Activated CD4-positive, CD25-positive, alpha-beta regulatory T cell (primary cell): ENCODE measurements around the gene MORN4.
"Not testable (repeated sequence)": the region's sequence is repeated elsewhere in the genome, so short reads cannot be mapped to it uniquely, and the experiment has no call there.

Experiments
- DNase-seq, 4 experiments: peaks; one replicate each; lab custom pipeline; 2025; lab: John Stamatoyannopoulos, UW

The MORN4 gene

DNA sequence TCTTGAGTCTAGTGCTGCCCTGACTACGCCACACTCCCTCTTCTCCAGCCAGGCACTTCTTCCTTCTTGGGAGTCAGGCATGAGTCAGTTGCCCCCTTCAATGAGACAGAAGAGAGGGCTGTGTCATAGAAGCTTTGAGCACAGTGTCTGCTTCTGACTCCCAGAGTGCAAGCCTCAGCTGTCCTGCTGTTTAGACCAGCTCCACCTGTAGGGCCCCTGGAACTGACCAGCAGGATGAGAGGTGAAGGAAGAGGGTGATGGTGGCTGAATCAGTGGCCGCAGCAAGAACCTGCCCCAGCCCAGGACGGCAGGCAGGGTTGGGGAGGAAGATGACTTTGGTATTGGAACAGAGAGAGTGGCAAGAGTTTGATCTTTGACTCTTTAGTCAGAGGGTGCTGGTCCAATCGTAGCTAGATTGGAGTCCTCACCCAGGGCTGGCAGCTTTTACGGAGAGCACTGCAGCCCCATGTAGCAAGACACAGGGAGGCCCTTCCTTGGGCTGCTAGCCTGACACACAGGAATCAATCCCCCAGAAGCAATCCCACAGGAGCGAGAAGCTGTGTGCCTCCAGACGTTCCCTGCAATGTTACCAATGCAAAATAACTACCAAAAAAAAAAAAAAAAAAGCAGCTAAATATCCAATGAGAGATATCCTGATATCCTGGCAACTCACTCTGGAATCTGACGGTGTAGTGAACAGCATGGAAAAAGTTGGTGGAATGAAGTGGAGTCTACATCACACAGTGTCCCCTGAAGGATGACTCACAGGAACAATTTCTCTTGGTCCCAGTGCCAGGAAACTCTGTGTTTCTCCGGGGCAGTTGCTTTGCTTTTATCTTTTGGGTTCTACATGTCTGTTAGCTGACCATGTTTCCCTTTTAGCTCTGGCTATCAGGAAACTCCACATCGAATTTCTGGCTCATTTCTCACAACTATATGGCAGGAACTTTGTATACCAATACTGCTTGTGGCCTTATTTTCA is 36.9 kb downstream of the MORN4 start:
- DNase-seq, result no peak

GRCh38 chr10:97593421-97593820 is 39.9 kb downstream of the MORN4 start:
- no peak for DNase-seq

DNA sequence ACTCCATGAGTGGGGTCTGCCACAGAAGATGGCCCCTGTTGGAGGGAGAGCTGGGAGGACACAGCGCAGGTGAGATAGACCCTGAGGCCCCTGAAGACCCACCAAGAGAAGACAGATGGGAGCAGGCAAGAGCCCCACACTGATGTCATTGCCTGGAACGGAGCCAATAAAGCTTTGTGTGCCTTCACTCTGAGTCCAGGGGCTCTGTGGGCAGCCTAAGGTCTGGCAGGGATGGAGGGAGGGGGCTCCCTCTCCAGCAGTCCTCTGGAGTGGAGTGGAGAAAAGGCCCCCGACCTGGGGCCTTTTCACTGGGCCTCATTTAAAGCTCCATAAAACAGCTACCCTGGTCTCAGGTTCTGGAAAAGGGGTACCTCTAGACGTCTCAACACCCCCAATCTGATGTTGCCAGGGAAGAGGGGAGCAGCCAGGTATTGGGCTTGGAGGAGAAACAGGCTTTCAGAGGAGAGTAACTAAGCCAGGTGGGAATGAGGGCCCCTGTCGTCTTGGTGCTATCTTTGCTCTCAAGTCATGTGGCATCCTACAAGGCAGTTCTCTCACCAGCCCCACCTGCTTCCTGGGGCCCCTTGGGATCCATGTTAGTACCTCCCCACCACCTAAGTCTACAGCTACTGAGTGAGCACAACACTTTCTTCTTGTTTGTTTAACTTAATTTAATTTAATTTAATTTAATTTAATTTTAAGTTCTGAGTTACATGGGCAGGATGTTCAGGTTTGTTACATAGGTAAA is 42.4 kb downstream of the MORN4 start:
- no peak for DNase-seq

DNA sequence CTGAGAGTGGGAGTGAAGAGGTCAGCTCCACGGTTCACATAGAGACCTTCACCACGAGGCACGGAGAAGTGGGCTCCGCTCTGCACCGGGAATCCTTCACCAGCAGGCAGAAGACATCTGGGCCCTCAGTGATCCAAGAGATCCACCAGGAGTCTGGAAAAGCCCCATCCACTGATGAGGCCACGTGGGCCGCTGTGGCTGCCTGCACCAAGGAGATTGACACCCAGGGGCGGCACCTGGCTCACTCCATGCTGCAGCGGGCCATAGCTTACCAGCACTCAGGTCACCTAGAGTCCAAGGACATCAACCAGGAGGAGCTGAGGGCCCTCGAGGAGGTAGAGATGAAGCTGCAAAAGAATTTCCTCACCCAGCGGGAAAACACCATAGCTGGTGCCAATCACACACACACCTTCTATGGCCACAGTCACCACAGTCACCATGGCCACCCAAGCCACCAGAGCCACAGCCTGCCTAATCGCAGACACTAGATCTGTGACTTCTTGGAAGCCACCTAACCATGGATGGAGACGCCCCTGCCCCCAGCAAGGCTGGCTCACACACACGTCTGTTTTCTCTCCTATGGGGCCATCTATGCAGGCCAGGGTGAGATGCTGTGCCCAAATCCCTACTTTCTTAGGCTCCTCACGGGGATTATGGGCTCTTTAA is 43.1 kb downstream of the MORN4 start:
- DNase-seq, result no peak

- no peak for DNase-seq
Measured at GRCh38 chr10:97589479-97589878, 43.8 kb downstream of the MORN4 start, which contains the start of gene C10orf62. C10orf62 (plus strand) TSS chr10:97589721; CDS start chr10:97589898, 177 bp downstream.

- DNase-seq, result no peak
Measured at GRCh38 chr10:97587183-97587582, 46.1 kb downstream of the MORN4 start.

- no peak for DNase-seq
Measured at GRCh38 chr10:97585439-97585811, 47.9 kb downstream of the MORN4 start.

GRCh38 chr10:97584798-97585438 is 48.4 kb downstream of the MORN4 start:
- DNase-seq, result no peak

GRCh38 chr10:97584060-97584797 is 49.1 kb downstream of the MORN4 start, which contains the start of gene HOGA1:
HOGA1 (plus strand) TSS chr10:97584389; CDS start chr10:97584704, 315 bp downstream.
- no peak for DNase-seq

GRCh38 chr10:97583476-97583875 is 49.8 kb downstream of the MORN4 start:
- DNase-seq, result no peak

DNA sequence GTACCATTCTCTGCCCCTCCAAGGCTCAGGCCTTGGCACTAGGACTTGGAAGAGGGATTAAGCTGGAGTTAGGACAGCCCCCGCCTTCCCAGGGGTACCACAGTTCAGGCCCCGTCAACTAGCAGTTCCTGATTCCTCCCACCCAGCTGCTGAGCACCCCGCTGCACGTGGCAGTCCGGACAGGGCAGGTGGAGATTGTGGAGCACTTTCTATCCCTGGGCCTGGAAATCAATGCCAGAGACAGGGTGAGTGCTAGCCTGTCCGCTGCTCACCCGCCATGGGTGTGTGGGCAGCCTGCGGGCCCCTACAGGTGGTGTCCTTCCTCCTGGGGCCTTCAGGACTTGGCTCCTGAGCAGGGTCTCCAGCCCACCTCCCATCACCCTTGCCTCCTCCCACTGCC is 51.1 kb downstream of the MORN4 start:
- no peak for DNase-seq

GRCh38 chr10:97580421-97581367 is 52.6 kb downstream of the MORN4 start:
- DNase-seq, result no peak

GRCh38 chr10:97578171-97578844 is 55.0 kb downstream of the MORN4 start:
- DNase-seq, result no peak

- no peak for DNase-seq
Measured at GRCh38 chr10:97577701-97578100, 55.6 kb downstream of the MORN4 start.

DNA sequence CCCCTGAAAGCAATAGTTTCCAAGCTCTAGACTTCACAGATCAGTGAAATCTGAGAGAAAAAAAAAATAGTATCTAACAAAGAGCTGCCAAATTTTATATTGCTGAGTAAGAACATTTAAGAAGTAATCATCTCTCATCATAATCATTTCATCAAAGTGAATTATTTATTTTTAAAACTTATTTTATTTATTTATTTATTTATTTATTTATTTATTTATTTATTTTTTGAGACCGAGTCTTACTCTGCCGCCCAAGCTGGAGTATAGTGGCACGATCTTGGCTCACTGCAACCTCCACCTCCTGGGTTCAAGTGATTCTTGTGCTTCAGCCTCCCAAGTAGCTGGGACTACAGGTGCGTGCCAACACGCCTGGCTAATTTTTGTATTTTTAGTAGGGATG is 56.8 kb downstream of the MORN4 start:
- DNase-seq, result not testable (repeated sequence)

DNA sequence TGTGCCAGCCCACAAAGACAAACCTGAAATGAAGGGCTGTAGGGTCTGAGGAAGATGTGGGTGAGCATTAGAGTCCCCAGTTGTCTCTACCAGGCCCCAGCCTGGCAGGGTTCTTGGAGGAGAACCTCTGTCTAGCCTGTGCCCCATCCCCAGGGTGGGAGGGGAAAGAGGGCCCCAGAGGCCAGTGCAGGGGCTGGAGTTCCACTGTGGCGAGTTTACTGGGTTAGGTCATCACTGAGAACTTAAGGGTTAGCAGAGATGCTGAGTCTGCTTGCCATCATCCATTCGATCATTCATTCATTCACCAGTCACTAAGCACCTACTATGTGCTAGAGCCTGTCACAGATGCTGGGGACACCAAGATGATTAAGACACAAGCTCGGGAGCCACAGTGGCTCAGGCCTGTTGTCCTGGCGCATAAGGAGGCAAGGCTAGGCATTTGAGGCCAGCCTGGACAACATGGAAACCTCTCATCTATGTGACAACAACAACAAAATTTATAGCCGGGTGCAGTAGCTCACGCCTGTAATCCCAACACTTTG is 58.1 kb downstream of the MORN4 start:
- DNase-seq, result no peak

DNA sequence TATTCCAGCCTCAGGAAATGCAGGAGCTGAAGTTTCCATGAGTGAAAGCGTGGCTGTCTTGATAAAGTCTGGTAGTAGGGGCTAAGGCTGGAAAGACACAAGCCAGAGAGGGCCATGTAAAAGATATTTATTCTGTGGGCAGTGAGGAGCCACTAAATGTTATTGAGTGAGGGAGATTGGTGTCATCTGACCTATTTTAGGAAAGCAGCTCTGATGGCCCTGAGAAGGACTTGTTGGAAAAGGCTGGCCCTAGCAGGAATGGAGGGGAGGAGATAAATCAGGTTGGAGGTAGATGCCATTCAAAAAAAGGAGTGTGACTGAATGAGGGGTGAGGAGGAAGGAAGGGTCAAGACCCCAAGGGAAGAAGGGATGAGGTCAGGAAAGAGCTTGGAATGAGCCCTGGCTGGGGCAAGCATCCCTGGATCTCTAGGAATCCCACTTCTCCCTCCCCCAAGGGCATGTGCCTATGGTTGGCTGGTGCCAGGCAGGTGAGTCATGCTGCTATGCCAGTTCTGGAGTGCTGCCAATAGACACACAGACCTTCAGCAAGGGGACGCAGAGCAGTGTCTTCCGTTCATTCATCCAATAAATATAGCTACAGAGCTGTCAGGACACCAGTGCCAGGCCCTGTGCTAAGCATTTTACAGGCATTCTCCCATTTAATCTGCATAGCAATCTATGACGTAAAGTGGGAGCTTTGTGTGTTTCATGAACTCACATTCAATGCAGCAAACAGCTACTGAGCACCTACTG is 58.8 kb downstream of the MORN4 start:
- no peak for DNase-seq

GRCh38 chr10:97573672-97574071 is 59.6 kb downstream of the MORN4 start:
- no peak for DNase-seq
